Smooth muscle cell (in vitro differentiated cells): Measurements from ENCODE around the gene AUNIP. TPM values are rescaled to one million over a fixed set of nuclear protein-coding genes. Genes with fewer than 3 reads are reported as not detected.

Source experiments
- DNase-seq: peaks from one replicate; lab custom pipeline; 2025; ENCODE audit not compliant: unreplicated experiment; lab: John Stamatoyannopoulos, UW
- H2AFZ ChIP-seq: fragments of 200-600 bp; sonication (generic); 2 replicates; pipeline ENCODE4 v1.6.0; 2016; ENCODE audit warnings: antibody characterized with exemption, low read depth, mild to moderate bottlenecking
- H3F3A ChIP-seq: fragments of 200-600 bp; sonication (generic); 2 replicates; pipeline ENCODE4 v1.6.0; 2017; ENCODE audit warnings: antibody characterized with exemption, low read depth
- H3K27ac ChIP-seq: fragments of 200-600 bp; sonication (generic); 2 replicates; pipeline ENCODE4 v1.5.1; 2016; ENCODE audit warnings: low read depth, mild to moderate bottlenecking
- H3K27me3 ChIP-seq: fragments of 200-600 bp; sonication (generic); 2 replicates; pipeline ENCODE4 v1.6.1; 2016; ENCODE audit warnings: low read depth, mild to moderate bottlenecking
- H3K36me3 ChIP-seq: fragments of 200-600 bp; sonication (generic); 2 replicates; pipeline ENCODE4 v1.5.1; 2016; ENCODE audit warnings: low read depth
- H3K4me1 ChIP-seq: fragments of 200-600 bp; sonication (generic); 2 replicates; pipeline ENCODE4 v1.5.1; 2016; ENCODE audit warnings: low read depth
- H3K4me2 ChIP-seq: fragments of 200-600 bp; sonication (generic); 2 replicates; pipeline ENCODE4 v1.6.0; 2016; ENCODE audit warnings: mild to moderate bottlenecking
- H3K4me3 ChIP-seq: fragments of 200-600 bp; sonication (generic); 2 replicates; pipeline ENCODE4 v1.5.1; 2016; ENCODE audit warnings: mild to moderate bottlenecking
- H3K79me2 ChIP-seq: fragments of 200-600 bp; sonication (generic); 2 replicates; pipeline ENCODE4 v1.6.0; 2016; ENCODE audit warnings: low read depth, mild to moderate bottlenecking
- H3K9ac ChIP-seq: fragments of 200-600 bp; sonication (generic); 2 replicates; pipeline ENCODE4 v1.6.0; 2016; ENCODE audit warnings: low read depth
- H3K9me3 ChIP-seq: fragments of 200-600 bp; sonication (generic); replicated peaks from 2 replicates; pipeline ENCODE4 v1.5.1; 2016; ENCODE audit warnings: low read depth
- H4K20me1 ChIP-seq: fragments of 200-600 bp; sonication (generic); 2 replicates; pipeline ENCODE4 v1.6.0; 2016; ENCODE audit warnings: low read depth
- WGBS: methylation state at CpG from one replicate; pipeline ENCODE4 v1.1.7; 2016; ENCODE audit warnings: low lambda C conversion rate; 5-methylcytosine and 5-hydroxymethylcytosine counted together
- polyA plus RNA-seq: library from polyadenylated mRNA; unstranded; fragments of >200 nt; fragmentation: Nextera tagmentation; extraction: Ambion mirVana; gene quantifications from 2 replicates; pipeline ENCODE4 v1.2.1, GENCODE V29; 2016
- total RNA-seq: library from RNA; depleted of rRNA; stranded (reverse); fragments of >200 nt; gene quantifications from 2 replicates; pipeline ENCODE4 v1.2.3, GENCODE V29; 2014
- TF ChIP-seq, protein P1 (sequence below): fragments of 200-600 bp; sonication (generic); IDR thresholded peaks from 2 replicates; pipeline ENCODE4 v1.5.1; 2017; ENCODE audit warnings: borderline replicate concordance, mild to moderate bottlenecking, antibody characterized with exemption; ENCODE audit not compliant: insufficient read depth, poor library complexity, severe bottlenecking

The AUNIP gene
- total and polyA plus RNA-seq, 2 experiments from 2014 or later, result 0.18 to 1.3 TPM

DNA sequence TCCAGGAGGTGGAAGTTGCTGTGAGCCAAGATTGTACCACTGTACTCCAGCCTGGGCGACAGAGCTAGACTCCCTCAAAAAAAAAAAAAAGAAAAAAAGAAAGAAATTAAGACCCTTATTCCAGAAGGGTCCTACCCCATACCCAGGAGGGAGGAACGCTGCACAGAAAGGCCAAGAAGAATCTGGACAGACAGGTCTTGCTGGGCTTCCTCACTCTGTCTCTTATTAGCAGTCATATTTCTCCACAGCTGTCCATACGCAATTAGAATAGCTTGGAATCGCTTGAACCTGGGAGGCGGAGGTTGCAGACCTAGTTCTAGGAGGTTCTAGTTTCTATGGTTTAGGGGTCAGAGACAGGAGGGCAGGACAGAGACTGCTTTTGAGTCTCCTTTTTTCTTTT is 19.4 kb upstream of the AUNIP start:
- peaks cover 13% of the 10 kb centered on the region for H3K4me1 ChIP-seq
- H3K36me3 ChIP-seq, result no peaks in the 10 kb centered on the region
- H3K27ac ChIP-seq, result no peak overlapping the region
- no peak overlapping the region for H3K4me2 ChIP-seq
- no peaks in the 10 kb centered on the region for H3K27me3 ChIP-seq
- no peak for DNase-seq
- peaks cover 2% of the 10 kb centered on the region for H3K79me2 ChIP-seq
- no peak overlapping the region for H3K4me3 ChIP-seq
- TF ChIP-seq, protein P1, sequence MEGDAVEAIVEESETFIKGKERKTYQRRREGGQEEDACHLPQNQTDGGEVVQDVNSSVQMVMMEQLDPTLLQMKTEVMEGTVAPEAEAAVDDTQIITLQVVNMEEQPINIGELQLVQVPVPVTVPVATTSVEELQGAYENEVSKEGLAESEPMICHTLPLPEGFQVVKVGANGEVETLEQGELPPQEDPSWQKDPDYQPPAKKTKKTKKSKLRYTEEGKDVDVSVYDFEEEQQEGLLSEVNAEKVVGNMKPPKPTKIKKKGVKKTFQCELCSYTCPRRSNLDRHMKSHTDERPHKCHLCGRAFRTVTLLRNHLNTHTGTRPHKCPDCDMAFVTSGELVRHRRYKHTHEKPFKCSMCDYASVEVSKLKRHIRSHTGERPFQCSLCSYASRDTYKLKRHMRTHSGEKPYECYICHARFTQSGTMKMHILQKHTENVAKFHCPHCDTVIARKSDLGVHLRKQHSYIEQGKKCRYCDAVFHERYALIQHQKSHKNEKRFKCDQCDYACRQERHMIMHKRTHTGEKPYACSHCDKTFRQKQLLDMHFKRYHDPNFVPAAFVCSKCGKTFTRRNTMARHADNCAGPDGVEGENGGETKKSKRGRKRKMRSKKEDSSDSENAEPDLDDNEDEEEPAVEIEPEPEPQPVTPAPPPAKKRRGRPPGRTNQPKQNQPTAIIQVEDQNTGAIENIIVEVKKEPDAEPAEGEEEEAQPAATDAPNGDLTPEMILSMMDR, result no peak
- peaks cover 15% of the 10 kb centered on the region for H3F3A ChIP-seq
- H3K9ac ChIP-seq, result no peak overlapping the region
- 81% methylated on average over 5 of the region's 5 CpGs for WGBS
- no peak overlapping the region for H2AFZ ChIP-seq
- no peaks in the 10 kb centered on the region for H3K9me3 ChIP-seq
- H4K20me1 ChIP-seq, result no peaks in the 10 kb centered on the region

DNA sequence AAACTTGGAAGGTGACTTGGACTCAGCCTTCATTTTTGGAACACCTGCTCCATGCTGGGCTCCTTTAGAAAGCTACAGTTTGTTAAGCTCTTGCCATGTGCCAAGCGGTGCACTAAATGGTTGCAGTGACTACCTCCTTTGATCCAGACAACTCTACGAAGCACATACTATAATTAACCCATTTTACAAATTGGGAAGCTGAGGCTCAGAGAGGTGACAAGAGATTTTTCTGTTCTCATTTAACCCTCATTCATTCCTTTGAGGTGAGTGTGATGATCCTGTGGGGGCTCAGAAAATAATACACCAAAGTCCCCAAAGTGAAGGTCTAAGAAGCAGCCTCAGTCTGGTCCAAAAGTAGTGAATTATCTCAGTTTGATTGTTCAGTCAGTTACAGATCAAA is 17.9 kb upstream of the AUNIP start:
- TF ChIP-seq, protein P1, result no peak
- DNase-seq, result no peak
- H2AFZ ChIP-seq, result no peak overlapping the region
- no peak overlapping the region for H3K4me3 ChIP-seq
- 96% methylated on average over 2 of the region's 2 CpGs for WGBS
- no peak overlapping the region for H3K4me2 ChIP-seq
- H3F3A ChIP-seq, result peaks cover 15% of the 10 kb centered on the region
- H3K79me2 ChIP-seq, result peaks cover 17% of the 10 kb centered on the region
- H3K9ac ChIP-seq, result no peak overlapping the region
- H3K27ac ChIP-seq, result no peak overlapping the region
- peaks cover 16% of the 10 kb centered on the region for H3K4me1 ChIP-seq
- no peaks in the 10 kb centered on the region for H3K9me3 ChIP-seq
- peaks cover under 1% of the 10 kb centered on the region for H4K20me1 ChIP-seq
- H3K36me3 ChIP-seq, result no peaks in the 10 kb centered on the region
- H3K27me3 ChIP-seq, result no peaks in the 10 kb centered on the region

DNA sequence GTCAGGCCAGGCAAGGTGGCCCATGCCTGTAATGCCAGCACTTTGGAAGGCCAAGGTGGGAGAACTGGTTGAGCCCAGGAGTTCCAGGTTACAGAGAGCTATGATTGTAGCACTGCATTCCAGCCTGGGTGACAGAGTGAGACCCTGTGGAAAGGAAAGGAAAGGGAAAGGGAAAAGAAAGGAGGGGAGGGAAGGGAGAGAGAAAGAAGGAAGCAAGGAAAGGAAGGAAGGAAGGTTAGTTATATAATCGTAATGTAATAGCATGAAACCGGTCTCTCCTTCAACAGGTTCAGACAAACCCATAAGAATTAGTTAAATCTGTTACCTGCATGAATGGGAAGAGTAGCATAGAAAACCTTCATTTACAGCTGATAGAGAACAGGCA is 17.4 kb upstream of the AUNIP start:
- Histone ChIP-seq H3K79me2 (peaks cover 17% of the 10 kb centered on the region), H3K4me2 (no peak overlapping the region), H3K9me3 (no peaks in the 10 kb centered on the region), H3K4me1 (peaks cover 16% of the 10 kb centered on the region), H3K27me3 (no peaks in the 10 kb centered on the region), H3K36me3 (no peaks in the 10 kb centered on the region), H3F3A (peaks cover 15% of the 10 kb centered on the region), H3K27ac (no peak overlapping the region), H2AFZ (no peak overlapping the region), H3K4me3 (no peak overlapping the region), H3K9ac (no peak overlapping the region), H4K20me1 (peaks cover 5% of the 10 kb centered on the region)
- DNase-seq, result no peak
- WGBS, result 90% methylated on average over 2 of the region's 2 CpGs
- TF ChIP-seq, protein P1, result no peak
